Measurements from ENCODE around the gene RPS6KA4. TPM values are rescaled to one million over a fixed set of nuclear protein-coding genes. Genes with fewer than 3 reads are reported as not detected.

Gene RPS6KA4
- total and polyA plus RNA-seq, 10 donors, result 18.8 to 47.5 (median 37.7) TPM

GRCh38 chr11:64379160-64379559 is 20.2 kb downstream of the RPS6KA4 start:
- DNase-seq, result no peak
- WGBS, 5 donors, result 86 to 95% (median 89%) methylated on average over 15 of the region's 15 CpGs

GRCh38 chr11:64379817-64380709 is 21.1 kb downstream of the RPS6KA4 start:
- no peak for TF ChIP-seq POLR2A (IDR thresholded peaks at IDR 0.05)
- TF ChIP-seq POLR2AphosphoS5 (IDR thresholded peaks at IDR 0.05), result no peak
- TF ChIP-seq CTCF (IDR thresholded peaks at IDR 0.05 in 8 of 11, conservative IDR thresholded peaks at IDR 0.05 in 3 of 11), result no peak
- intact Hi-C loops (cut with DNase I; ENCODE audit: low total_unique reads), result no loop called here
- Histone ChIP-seq H3K36me3 (no peaks in the 10 kb centered on the region), H3K27me3 (replicated peaks in 1 of 7) (no peaks in the 10 kb centered on the region), H3K4me1 (peaks cover 0 to 12% (median 8%) of the 10 kb centered on the region in 6 donors), H3K27ac (no peak overlapping the region), H3K9me3 (no peaks in the 10 kb centered on the region), H3K4me3 (no peak overlapping the region)
- 82 to 90% (median 85%) methylated on average over 32 to 35 of the region's 35 CpGs for WGBS, 5 donors
- DNase-seq, result no peak

More at GRCh38 chr11:64379160-64379559, 20.2 kb downstream of the RPS6KA4 start:
- H3K36me3 ChIP-seq, result no peaks in the 10 kb centered on the region
- TF ChIP-seq POLR2A (IDR thresholded peaks at IDR 0.05) (no peak), CTCF (IDR thresholded peaks at IDR 0.05 in 8 of 11, conservative IDR thresholded peaks at IDR 0.05 in 3 of 11) (no peak), POLR2AphosphoS5 (IDR thresholded peaks at IDR 0.05) (no peak)
- no peak overlapping the region for H3K4me3 ChIP-seq
- intact Hi-C loops (cut with DNase I; ENCODE audit: low total_unique reads), result no loop called here
- peaks cover 0 to 11% (median 8%) of the 10 kb centered on the region in 6 donors for H3K4me1 ChIP-seq
- no peaks in the 10 kb centered on the region for H3K27me3 ChIP-seq (replicated peaks in 1 of 7)
- no peaks in the 10 kb centered on the region for H3K9me3 ChIP-seq
- H3K27ac ChIP-seq, result no peak overlapping the region

- Histone ChIP-seq H3K27me3 (replicated peaks in 1 of 7) (no peaks in the 10 kb centered on the region), H3K9me3 (no peaks in the 10 kb centered on the region), H3K4me1 (peaks cover 0 to 25% (median 15%) of the 10 kb centered on the region in 6 donors), H3K36me3 (no peaks in the 10 kb centered on the region), H3K27ac (no peak overlapping the region), H3K4me3 (no peak overlapping the region)
- no peak for TF ChIP-seq CTCF (IDR thresholded peaks at IDR 0.05 in 8 of 11, conservative IDR thresholded peaks at IDR 0.05 in 3 of 11)
- DNase-seq, result no peak
- 60 to 73% (median 64%) methylated on average over 5 to 6 of the region's 6 CpGs for WGBS, 5 donors
- intact Hi-C loops (cut with DNase I; ENCODE audit: low total_unique reads), result no loop called here
Observed at GRCh38 chr11:64381350-64381749, 22.4 kb downstream of the RPS6KA4 start.

- H3K36me3 ChIP-seq, result no peaks in the 10 kb centered on the region
- H3K4me3 ChIP-seq, result no peak overlapping the region
- H3K9me3 ChIP-seq, result no peaks in the 10 kb centered on the region
- no peak overlapping the region for H3K27ac ChIP-seq
- TF ChIP-seq CTCF (IDR thresholded peaks at IDR 0.05 in 8 of 11, conservative IDR thresholded peaks at IDR 0.05 in 3 of 11), result no peak
- no peak for TF ChIP-seq POLR2AphosphoS5 (IDR thresholded peaks at IDR 0.05)
- no peak for TF ChIP-seq POLR2A (IDR thresholded peaks at IDR 0.05)
- DNase-seq, result no peak
- H3K4me1 ChIP-seq, result peaks cover 0 to 27% (median 16%) of the 10 kb centered on the region in 6 donors
- no peaks in the 10 kb centered on the region for H3K27me3 ChIP-seq (replicated peaks in 1 of 7)
- 66 to 84% (median 79%) methylated on average over 6 of the region's 6 CpGs for WGBS, 5 donors
- intact Hi-C loops (cut with DNase I; ENCODE audit: low total_unique reads), result no loop called here
Observed at GRCh38 chr11:64382047-64382446, 23.1 kb downstream of the RPS6KA4 start.
